ENCODE results near the gene SLC22A13. TPM values are rescaled to one million over a fixed set of nuclear protein-coding genes. Genes with fewer than 3 reads are reported as not detected.

SLC22A13 gene
- total RNA-seq, 4 donors from 2014 or later = 0.32 to 0.68 (median 0.60) TPM; not detected in 1

- TF ChIP-seq, protein P1, sequence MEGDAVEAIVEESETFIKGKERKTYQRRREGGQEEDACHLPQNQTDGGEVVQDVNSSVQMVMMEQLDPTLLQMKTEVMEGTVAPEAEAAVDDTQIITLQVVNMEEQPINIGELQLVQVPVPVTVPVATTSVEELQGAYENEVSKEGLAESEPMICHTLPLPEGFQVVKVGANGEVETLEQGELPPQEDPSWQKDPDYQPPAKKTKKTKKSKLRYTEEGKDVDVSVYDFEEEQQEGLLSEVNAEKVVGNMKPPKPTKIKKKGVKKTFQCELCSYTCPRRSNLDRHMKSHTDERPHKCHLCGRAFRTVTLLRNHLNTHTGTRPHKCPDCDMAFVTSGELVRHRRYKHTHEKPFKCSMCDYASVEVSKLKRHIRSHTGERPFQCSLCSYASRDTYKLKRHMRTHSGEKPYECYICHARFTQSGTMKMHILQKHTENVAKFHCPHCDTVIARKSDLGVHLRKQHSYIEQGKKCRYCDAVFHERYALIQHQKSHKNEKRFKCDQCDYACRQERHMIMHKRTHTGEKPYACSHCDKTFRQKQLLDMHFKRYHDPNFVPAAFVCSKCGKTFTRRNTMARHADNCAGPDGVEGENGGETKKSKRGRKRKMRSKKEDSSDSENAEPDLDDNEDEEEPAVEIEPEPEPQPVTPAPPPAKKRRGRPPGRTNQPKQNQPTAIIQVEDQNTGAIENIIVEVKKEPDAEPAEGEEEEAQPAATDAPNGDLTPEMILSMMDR (IDR thresholded peaks at IDR 0.05) = no peak
- TF ChIP-seq POLR2A (IDR thresholded peaks at IDR 0.05) = no peak
- TF ChIP-seq EP300 (IDR thresholded peaks at IDR 0.05; ENCODE audit: low read depth) = no peak
- no peak for TF ChIP-seq POLR2AphosphoS5 (IDR thresholded peaks at IDR 0.05)
- Histone ChIP-seq H3K4me1 (no peaks in the 10 kb centered on the region), H3K4me3 (no peak overlapping the region), H3K36me3 (no peaks in the 10 kb centered on the region), H3K27ac (no peak overlapping the region), H3K9me3 (no peaks in the 10 kb centered on the region), H3K27me3 (no peaks in the 10 kb centered on the region)
- DNase-seq = no peak
- WGBS, 2 donors (ENCODE audit: low coverage in 1 of 2) = 0% methylated on average over 1 of the region's 1 CpG; no CpG with 5 or more reads in 1 of the 2 donors
- in situ Hi-C loops (cut with MboI; ENCODE audit: low pct_ligation_motif_present in 1 of 4, low pct_unique_long_range_greater_than_20kb in 1 of 4, low sequenced_read_pairs in 3 of 4) = no loop called here
- intact Hi-C loops (cut with DNase I; ENCODE audit: low total_unique reads) = no loop called here
Measured at GRCh38 chr3:38264353-38264771, 1.2 kb upstream of the SLC22A13 start.

DNA sequence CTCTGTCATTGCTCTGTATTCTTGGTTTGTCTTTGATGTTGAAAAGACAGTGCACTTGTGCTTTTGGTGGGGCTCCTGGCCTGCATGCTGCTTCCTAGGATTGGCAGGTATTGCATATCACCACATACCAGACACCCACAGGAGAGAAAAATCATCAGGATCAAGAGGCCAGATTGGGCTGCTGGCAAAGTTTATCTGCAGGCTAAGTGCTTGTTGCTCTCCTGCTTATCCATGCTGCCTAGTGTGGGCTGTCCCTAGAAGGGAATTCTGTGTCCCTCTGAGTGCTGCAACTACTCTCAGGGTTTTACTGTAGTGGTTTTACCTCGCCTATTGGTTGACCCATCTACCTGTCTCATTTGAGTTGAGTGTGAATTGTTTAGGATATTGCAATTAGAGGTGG is 833 bp upstream of the SLC22A13 start:
- WGBS, 2 donors (ENCODE audit: low coverage in 1 of 2) = 76% methylated on average over 1 of the region's 1 CpG; no CpG with 5 or more reads in 1 of the 2 donors
- intact Hi-C loops (cut with DNase I; ENCODE audit: low total_unique reads) = no loop called here
- TF ChIP-seq POLR2A (IDR thresholded peaks at IDR 0.05) (no peak), POLR2AphosphoS5 (IDR thresholded peaks at IDR 0.05) (no peak), EP300 (IDR thresholded peaks at IDR 0.05; ENCODE audit: low read depth) (no peak)
- TF ChIP-seq, protein P1 (IDR thresholded peaks at IDR 0.05) = no peak
- H3K9me3 ChIP-seq = no peaks in the 10 kb centered on the region
- H3K27ac ChIP-seq = no peak overlapping the region
- no peaks in the 10 kb centered on the region for H3K36me3 ChIP-seq
- no peaks in the 10 kb centered on the region for H3K4me1 ChIP-seq
- no peak for DNase-seq
- in situ Hi-C loops (cut with MboI; ENCODE audit: low pct_ligation_motif_present in 1 of 4, low pct_unique_long_range_greater_than_20kb in 1 of 4, low sequenced_read_pairs in 3 of 4) = no loop called here
- H3K27me3 ChIP-seq = no peaks in the 10 kb centered on the region
- H3K4me3 ChIP-seq = no peak overlapping the region

DNA sequence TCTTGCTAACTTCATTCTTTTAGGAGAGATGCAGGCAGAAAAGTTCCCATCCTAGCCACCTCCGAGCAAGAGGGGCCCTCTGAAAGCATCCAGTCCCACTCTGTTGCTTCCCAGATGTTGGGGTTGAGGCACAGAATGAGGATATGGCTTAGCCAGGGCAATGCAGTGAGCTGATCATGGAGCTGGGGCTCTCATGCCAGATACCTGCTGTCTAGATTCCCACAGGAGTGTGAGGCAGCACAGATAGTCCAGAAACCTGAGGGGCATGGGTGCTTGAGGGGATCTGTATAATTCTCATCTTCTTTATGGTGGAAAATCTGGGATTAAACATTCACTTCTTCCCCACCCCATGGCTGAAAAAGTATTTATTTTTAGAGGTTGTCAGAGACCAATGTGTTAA is 1.2 kb downstream of the SLC22A13 start:
- Histone ChIP-seq H3K36me3 (no peaks in the 10 kb centered on the region), H3K4me3 (no peak overlapping the region), H3K27me3 (no peaks in the 10 kb centered on the region), H3K9me3 (no peaks in the 10 kb centered on the region), H3K27ac (no peak overlapping the region), H3K4me1 (no peaks in the 10 kb centered on the region)
- in situ Hi-C loops (cut with MboI; ENCODE audit: low pct_ligation_motif_present in 1 of 4, low pct_unique_long_range_greater_than_20kb in 1 of 4, low sequenced_read_pairs in 3 of 4) (no loop called here), intact Hi-C loops (cut with DNase I; ENCODE audit: low total_unique reads) (no loop called here)
- DNase-seq = no peak
- TF ChIP-seq, protein P1 (IDR thresholded peaks at IDR 0.05) = no peak
- TF ChIP-seq EP300 (IDR thresholded peaks at IDR 0.05; ENCODE audit: low read depth) (no peak), POLR2A (IDR thresholded peaks at IDR 0.05) (no peak), POLR2AphosphoS5 (IDR thresholded peaks at IDR 0.05) (no peak)
- 100% methylated on average over 1 of the region's 1 CpG for WGBS, 2 donors (ENCODE audit: low coverage in 1 of 2)

DNA sequence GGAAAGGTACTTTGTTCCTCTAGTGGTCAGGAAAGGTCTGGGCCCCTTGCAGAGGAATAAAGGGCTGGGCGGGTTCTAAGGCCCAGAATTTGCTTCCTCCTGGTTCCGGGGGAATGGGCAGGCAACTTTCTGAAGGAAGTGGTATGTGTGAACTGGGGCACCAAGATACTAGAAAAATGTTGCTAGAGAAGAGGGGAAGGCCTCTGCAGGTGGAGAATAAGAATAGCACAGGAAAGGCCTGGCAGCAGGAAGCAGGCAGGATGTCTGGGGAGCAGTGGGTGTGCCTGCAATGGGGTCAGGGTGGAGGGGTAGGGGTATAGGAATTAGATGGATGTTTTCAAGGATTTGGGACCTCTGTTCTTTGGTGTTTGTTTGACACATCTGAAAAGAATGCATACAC is 2.0 kb downstream of the SLC22A13 start:
- no peak for DNase-seq
- Histone ChIP-seq H3K36me3 (no peaks in the 10 kb centered on the region), H3K4me3 (no peak overlapping the region), H3K27me3 (no peaks in the 10 kb centered on the region), H3K4me1 (no peaks in the 10 kb centered on the region), H3K27ac (no peak overlapping the region), H3K9me3 (no peaks in the 10 kb centered on the region)
- TF ChIP-seq POLR2A (IDR thresholded peaks at IDR 0.05) = no peak
- TF ChIP-seq, protein P1 (IDR thresholded peaks at IDR 0.05) = no peak
- TF ChIP-seq POLR2AphosphoS5 (IDR thresholded peaks at IDR 0.05) = no peak
- intact Hi-C loops (cut with DNase I; ENCODE audit: low total_unique reads) (no loop called here), in situ Hi-C loops (cut with MboI; ENCODE audit: low pct_ligation_motif_present in 1 of 4, low pct_unique_long_range_greater_than_20kb in 1 of 4, low sequenced_read_pairs in 3 of 4) (no loop called here)
- WGBS, 2 donors (ENCODE audit: low coverage in 1 of 2) = 81% methylated on average over 2 of the region's 2 CpGs; no CpG with 5 or more reads in 1 of the 2 donors

Data from transverse colon (tissue), 4 donors.